Duodenal mucosa (tissue), 2 donors: ENCODE data around the gene LY9.
"Not testable (repeated sequence)": the region's sequence is repeated elsewhere in the genome, so short reads cannot be mapped to it uniquely, and the experiment has no call there.

ENCODE experiments used
- H3K27ac ChIP-seq: one replicate; pipeline ENCODE4 v1.7.0; 2013; ENCODE audit warnings: low read depth, low read length
- H3K27me3 ChIP-seq, 2 donors: one replicate each; pipeline ENCODE4 v1.7.0; 2013; ENCODE audit warnings: low read length in 2 of 2, control low read depth in 1 of 2; ENCODE audit not compliant: insufficient read depth in 2 of 2, control insufficient read depth in 1 of 2
- H3K36me3 ChIP-seq, 2 donors: one replicate each; pipeline ENCODE4 v1.7.0; 2013; ENCODE audit warnings: low read length in 2 of 2, control low read depth in 1 of 2; ENCODE audit not compliant: insufficient read depth in 2 of 2, control insufficient read depth in 1 of 2
- H3K4me1 ChIP-seq, 2 donors: one replicate each; pipeline ENCODE4 v1.7.0; 2013; ENCODE audit warnings: low read length in 2 of 2, control low read depth in 1 of 2; ENCODE audit not compliant: insufficient read depth in 2 of 2, control insufficient read depth in 1 of 2
- H3K4me3 ChIP-seq, 2 donors: one replicate each; pipeline ENCODE4 v1.7.0; 2013; ENCODE audit warnings: low read length in 2 of 2, low read depth in 1 of 2
- H3K9ac ChIP-seq, 2 donors: one replicate each; pipeline ENCODE4 v1.7.0; 2013; ENCODE audit warnings: low read length in 2 of 2, low read depth in 1 of 2
- H3K9me3 ChIP-seq, 2 donors: one replicate each; pipeline ENCODE4 v1.7.0; 2013; ENCODE audit warnings: low read length in 2 of 2, control low read depth in 1 of 2; ENCODE audit not compliant: control insufficient read depth in 1 of 2

LY9 gene

GRCh38 chr1:160863061-160863773 lies 67.2 kb downstream of the LY9 start:
- H3K27me3 ChIP-seq = no peaks in the 10 kb centered on the region
- H3K27ac ChIP-seq = no peak overlapping the region
- H3K36me3 ChIP-seq = no peaks in the 10 kb centered on the region
- H3K4me3 ChIP-seq = no peak overlapping the region
- no peaks in the 10 kb centered on the region for H3K9me3 ChIP-seq
- H3K9ac ChIP-seq = no peak overlapping the region
- peaks cover 18 to 24% of the 10 kb centered on the region in 2 donors for H3K4me1 ChIP-seq

- Histone ChIP-seq H3K27ac (no peak overlapping the region), H3K4me1 (peaks cover 13 to 24% of the 10 kb centered on the region in 2 donors), H3K9ac (no peak overlapping the region), H3K36me3 (no peaks in the 10 kb centered on the region), H3K27me3 (no peaks in the 10 kb centered on the region), H3K4me3 (no peak overlapping the region), H3K9me3 (no peaks in the 10 kb centered on the region)
Observed at GRCh38 chr1:160863774-160864131, 67.8 kb downstream of the LY9 start.

- Histone ChIP-seq H3K27ac (no peak overlapping the region), H3K4me1 (peaks cover 11 to 20% of the 10 kb centered on the region in 2 donors), H3K4me3 (no peak overlapping the region)
Observed at GRCh38 chr1:160864173-160864572, 68.2 kb downstream of the LY9 start.

DNA sequence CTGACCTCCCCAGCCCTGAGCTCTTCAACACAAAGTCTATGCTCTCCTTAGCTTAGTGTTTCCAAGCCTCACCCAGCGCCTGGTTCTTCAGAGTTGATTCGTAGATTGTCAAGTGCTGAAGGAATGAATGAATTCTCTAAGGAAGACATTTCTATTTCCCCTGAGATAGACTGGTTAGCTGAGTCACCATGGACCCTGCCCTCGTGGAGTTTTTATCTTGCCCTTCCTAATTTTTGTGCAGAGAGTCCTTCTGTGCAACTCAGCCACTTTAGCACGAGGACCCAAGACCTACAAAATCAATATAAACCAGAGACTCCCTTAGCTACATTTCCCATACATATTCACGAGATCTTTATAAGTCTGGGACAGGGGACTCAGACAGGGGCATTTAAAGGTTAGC lies 69.4 kb downstream of the LY9 start:
- H3K9ac ChIP-seq = no peak overlapping the region
- peaks cover 11 to 20% of the 10 kb centered on the region in 2 donors for H3K4me1 ChIP-seq
- H3K36me3 ChIP-seq = no peaks in the 10 kb centered on the region
- H3K27me3 ChIP-seq = no peaks in the 10 kb centered on the region
- H3K9me3 ChIP-seq = no peaks in the 10 kb centered on the region
- H3K27ac ChIP-seq = no peak overlapping the region
- no peak overlapping the region for H3K4me3 ChIP-seq

More at GRCh38 chr1:160864173-160864572, 68.2 kb downstream of the LY9 start:
- Histone ChIP-seq H3K27me3 (no peaks in the 10 kb centered on the region), H3K9ac (no peak overlapping the region), H3K36me3 (no peaks in the 10 kb centered on the region), H3K9me3 (no peaks in the 10 kb centered on the region)

DNA sequence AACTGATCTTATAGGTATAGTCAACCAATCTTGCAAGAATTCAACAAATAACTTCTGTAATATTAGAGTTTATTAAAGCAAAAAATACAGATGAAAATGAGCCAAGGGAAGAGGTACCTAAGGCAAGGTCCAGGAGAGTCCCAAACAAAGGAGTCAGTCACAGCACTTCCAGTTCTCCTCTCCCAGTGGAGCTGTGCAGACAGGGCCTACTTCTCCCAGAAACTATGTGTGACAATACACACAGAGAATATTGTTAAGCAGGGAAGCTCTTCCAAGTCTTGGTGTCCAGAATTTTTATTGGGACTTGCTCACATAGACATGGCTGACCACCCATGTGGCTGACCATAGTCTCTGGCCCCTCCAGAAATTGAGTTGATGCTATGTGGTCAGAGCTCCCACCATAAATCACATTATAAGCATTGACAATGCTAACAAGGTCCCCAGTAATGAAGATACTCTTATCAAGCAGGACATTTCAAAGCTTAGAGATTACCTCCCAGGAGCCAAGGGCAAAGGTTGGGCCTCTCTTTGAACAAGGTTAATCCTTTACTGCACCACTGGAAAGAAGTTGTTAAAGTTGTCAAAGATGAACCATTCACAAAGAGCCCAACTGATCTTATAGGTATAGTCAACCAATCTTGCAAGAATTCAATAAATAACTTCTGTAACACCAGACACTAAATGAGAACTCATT lies 70.2 kb downstream of the LY9 start:
- Histone ChIP-seq H3K4me3 (peak overlapping the region in 1 of 2 donors; percentile 32), H3K27ac (no peak overlapping the region), H3K36me3 (no peaks in the 10 kb centered on the region), H3K4me1 (peaks cover 11 to 20% of the 10 kb centered on the region in 2 donors), H3K9me3 (no peaks in the 10 kb centered on the region), H3K27me3 (no peaks in the 10 kb centered on the region), H3K9ac (no peak overlapping the region)

GRCh38 chr1:160866695-160867260 lies 70.8 kb downstream of the LY9 start:
- Histone ChIP-seq H3K27ac (no peak overlapping the region), H3K4me1 (peaks cover 11 to 20% of the 10 kb centered on the region in 2 donors), H3K27me3 (no peaks in the 10 kb centered on the region), H3K9me3 (no peaks in the 10 kb centered on the region), H3K9ac (no peak overlapping the region), H3K36me3 (no peaks in the 10 kb centered on the region), H3K4me3 (peak overlapping the region in 1 of 2 donors; percentile 32)

DNA sequence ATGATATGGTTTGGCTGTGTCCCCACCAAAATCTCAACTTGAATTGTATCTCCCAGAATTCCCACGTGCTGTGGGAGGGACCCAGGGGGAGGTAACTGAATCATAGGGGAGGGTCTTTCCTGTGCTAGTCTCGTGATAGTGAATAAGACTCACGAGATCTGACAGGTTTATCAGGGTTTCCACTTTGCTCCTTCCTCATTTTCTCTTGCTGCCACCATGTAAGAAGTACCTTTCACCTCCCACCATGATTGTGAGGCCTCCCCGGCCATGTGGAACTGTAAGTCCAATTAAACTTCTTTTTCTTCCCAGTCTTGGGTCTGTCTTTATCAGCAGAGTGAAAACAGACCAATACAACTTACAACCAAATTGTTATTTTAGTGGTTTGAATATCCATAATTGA lies 71.7 kb downstream of the LY9 start:
- H3K9me3 ChIP-seq, H3K27ac ChIP-seq, H3K36me3 ChIP-seq, H3K27me3 ChIP-seq, H3K9ac ChIP-seq, H3K4me3 ChIP-seq: not testable (repeated sequence)
- peaks cover 11 to 17% of the 10 kb centered on the region in 2 donors for H3K4me1 ChIP-seq

- no peak overlapping the region for H3K9ac ChIP-seq
- H3K36me3 ChIP-seq = no peaks in the 10 kb centered on the region
- no peaks in the 10 kb centered on the region for H3K9me3 ChIP-seq
- H3K27ac ChIP-seq = no peak overlapping the region
- H3K4me1 ChIP-seq = peaks cover 11 to 17% of the 10 kb centered on the region in 2 donors
- no peaks in the 10 kb centered on the region for H3K27me3 ChIP-seq
- H3K4me3 ChIP-seq = no peak overlapping the region
Observed at GRCh38 chr1:160868141-160868540, 72.2 kb downstream of the LY9 start.

DNA sequence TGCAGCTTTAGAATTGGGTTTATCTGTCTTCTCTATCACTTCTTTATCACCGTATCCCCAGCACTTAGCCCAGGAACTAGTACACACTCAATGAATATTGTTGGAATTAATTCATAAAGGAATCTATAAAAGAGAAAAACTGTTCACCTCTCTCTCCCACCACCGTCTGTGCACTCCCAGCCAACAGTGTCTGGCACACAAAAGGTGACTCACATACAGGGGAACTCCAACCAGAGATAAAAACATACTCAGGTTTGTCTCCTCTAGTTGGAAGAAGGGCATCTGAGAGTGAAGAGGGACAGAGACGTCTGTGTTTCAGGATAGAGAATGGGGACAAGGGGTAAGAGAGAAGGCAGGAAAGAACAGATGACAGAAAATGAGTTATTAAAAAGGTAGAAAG lies 79.0 kb downstream of the LY9 start:
- Histone ChIP-seq H3K36me3 (no peaks in the 10 kb centered on the region), H3K9ac (no peak overlapping the region), H3K4me3 (no peak overlapping the region), H3K27me3 (no peaks in the 10 kb centered on the region), H3K27ac (no peak overlapping the region), H3K9me3 (no peaks in the 10 kb centered on the region), H3K4me1 (no peaks in the 10 kb centered on the region)

- not testable (repeated sequence) for H3K36me3 ChIP-seq, H3K27ac ChIP-seq, H3K27me3 ChIP-seq, H3K4me3 ChIP-seq, H3K9me3 ChIP-seq, H3K9ac ChIP-seq, H3K4me1 ChIP-seq
Observed at GRCh38 chr1:160875591-160875990, 79.6 kb downstream of the LY9 start.
